GM23338 (cell line): ENCODE data around the gene ATP9A. TPM values are rescaled to one million over a fixed set of nuclear protein-coding genes. Genes with fewer than 3 reads are reported as not detected.

ENCODE experiments used
- ATAC-seq: fragments of 200-7000 bp; cut with Tn5 transposase; 3 replicates; pipeline ENCODE4 v1.9.1; 2020
- DNase-seq: peaks from one replicate; pipeline ENCODE4 v3.0.0-alpha.2; 2015; ENCODE audit warnings: low spot score
- H2AFZ ChIP-seq: fragments of 200-600 bp; sonication (generic); 2 replicates; pipeline ENCODE4 v1.8.0; 2016; ENCODE audit warnings: antibody characterized with exemption, mild to moderate bottlenecking, moderate library complexity
- H3F3A ChIP-seq: fragments of 200-600 bp; sonication (generic); replicated peaks from 2 replicates; pipeline ENCODE4 v1.8.0; 2017; ENCODE audit warnings: antibody characterized with exemption, mixed run types, low read depth
- H3K27ac ChIP-seq: fragments of 200-600 bp; sonication (generic); 2 replicates; pipeline ENCODE4 v1.6.1; 2016; ENCODE audit warnings: low read depth
- H3K27me3 ChIP-seq: fragments of 200-600 bp; sonication (generic); 2 replicates; pipeline ENCODE4 v1.8.0; 2016; ENCODE audit warnings: mild to moderate bottlenecking, mixed run types, moderate library complexity; ENCODE audit not compliant: insufficient read depth
- H3K36me3 ChIP-seq: fragments of 200-600 bp; sonication (generic); 2 replicates; pipeline ENCODE4 v1.8.0; 2016; ENCODE audit warnings: mild to moderate bottlenecking; ENCODE audit not compliant: insufficient read depth
- H3K4me1 ChIP-seq: fragments of 200-600 bp; sonication (generic); 2 replicates; pipeline ENCODE4 v1.8.0; 2016; ENCODE audit warnings: mild to moderate bottlenecking, moderate library complexity; ENCODE audit not compliant: insufficient read depth
- H3K4me2 ChIP-seq: fragments of 200-600 bp; sonication (generic); 2 replicates; pipeline ENCODE4 v1.7.1; 2017; ENCODE audit warnings: mixed run types
- H3K4me3 ChIP-seq: fragments of 200-600 bp; sonication (generic); 2 replicates; pipeline ENCODE4 v1.6.1; 2016; ENCODE audit warnings: mixed run types
- H3K79me2 ChIP-seq: fragments of 200-600 bp; sonication (generic); replicated peaks from 2 replicates; pipeline ENCODE4 v1.8.0; 2017; ENCODE audit warnings: mild to moderate bottlenecking; ENCODE audit not compliant: insufficient read depth
- H3K9me2 ChIP-seq: fragments of 200-600 bp; sonication (generic); 2 replicates; pipeline ENCODE4 v1.8.0; 2017; ENCODE audit not compliant: insufficient read depth
- H4K20me1 ChIP-seq: fragments of 200-600 bp; sonication (generic); replicated peaks from 2 replicates; pipeline ENCODE4 v1.8.0; 2017; ENCODE audit warnings: mild to moderate bottlenecking; ENCODE audit not compliant: insufficient read depth
- H3K27ac Mint-ChIP-seq: 2 replicates; pipeline ENCODE4 v1.8.0; 2020; ENCODE audit warnings: inconsistent platforms, mild to moderate bottlenecking, moderate library complexity, mixed read lengths
- H3K27me3 Mint-ChIP-seq: 3 replicates; pipeline ENCODE4 v1.8.0; 2022; ENCODE audit warnings: low read depth, mild to moderate bottlenecking, moderate library complexity, mixed read lengths, inconsistent platforms; ENCODE audit not compliant: insufficient read depth, poor library complexity
- H3K36me3 Mint-ChIP-seq: 3 replicates; pipeline ENCODE4 v1.8.0; 2021; ENCODE audit warnings: low read depth, mild to moderate bottlenecking, inconsistent platforms, moderate library complexity, mixed read lengths
- H3K4me1 Mint-ChIP-seq: 3 replicates; pipeline ENCODE4 v1.8.0; 2020; ENCODE audit warnings: mild to moderate bottlenecking, inconsistent platforms, mixed read lengths
- H3K4me3 Mint-ChIP-seq: 3 replicates; pipeline ENCODE4 v1.8.0; 2021; ENCODE audit warnings: moderate library complexity, mild to moderate bottlenecking, inconsistent platforms, mixed read lengths
- H3K9me3 Mint-ChIP-seq: 3 replicates; pipeline ENCODE4 v1.8.0; 2020; ENCODE audit warnings: moderate library complexity, mild to moderate bottlenecking, inconsistent platforms, mixed read lengths
- CREB1 ChIP-seq: fragments of 250-450 bp; sonication (Bioruptor Pico); IDR thresholded peaks from 2 replicates; pipeline ENCODE4 v1.5.0; 2020; ENCODE audit warnings: low read depth, mild to moderate bottlenecking, moderate library complexity
- EZH2 ChIP-seq: fragments of 200-600 bp; sonication (generic); IDR thresholded peaks from one replicate; pipeline ENCODE4 v1.8.0; 2017; ENCODE audit warnings: antibody characterized with exemption, mild to moderate bottlenecking, low read depth; ENCODE audit not compliant: unreplicated experiment
- EZH2phosphoT487 ChIP-seq: fragments of 200-600 bp; sonication (generic); IDR thresholded peaks from one replicate; pipeline ENCODE4 v1.8.1; 2018; ENCODE audit warnings: antibody characterized with exemption; ENCODE audit not compliant: unreplicated experiment
- JUNB ChIP-seq: IDR thresholded peaks from one replicate; pipeline ENCODE4 v1.6.1; 2016; ENCODE audit warnings: antibody characterized with exemption; ENCODE audit not compliant: unreplicated experiment
- NANOG ChIP-seq: IDR thresholded peaks from 2 replicates; pipeline ENCODE4 v1.6.1; 2016; ENCODE audit warnings: antibody characterized with exemption, borderline replicate concordance
- POLR2AphosphoS5 ChIP-seq: IDR thresholded peaks from 2 replicates; pipeline ENCODE4 v1.6.1; 2016; ENCODE audit warnings: antibody characterized with exemption, low read depth
- REST ChIP-seq: IDR thresholded peaks from one replicate; pipeline ENCODE4 v1.6.1; 2018; ENCODE audit warnings: antibody characterized with exemption; ENCODE audit not compliant: unreplicated experiment
- STAT1 ChIP-seq: IDR thresholded peaks from one replicate; pipeline ENCODE4 v1.6.1; 2016; ENCODE audit warnings: antibody characterized with exemption; ENCODE audit not compliant: unreplicated experiment
- ZNF114 ChIP-seq: fragments of 250-450 bp; sonication (Bioruptor Pico); IDR thresholded peaks from 2 replicates; pipeline ENCODE4 v1.5.0; 2020; ENCODE audit warnings: mild to moderate bottlenecking, moderate library complexity
- ZNF331 ChIP-seq: fragments of 250-450 bp; sonication (Bioruptor Pico); IDR thresholded peaks from 2 replicates; pipeline ENCODE4 v1.5.0; 2020; ENCODE audit warnings: low read depth, mild to moderate bottlenecking, moderate library complexity
- ZNF462 ChIP-seq: fragments of 250-450 bp; sonication (Bioruptor Pico); IDR thresholded peaks from 2 replicates; pipeline ENCODE4 v1.5.0; 2020; ENCODE audit warnings: mild to moderate bottlenecking, moderate library complexity
- polyA plus RNA-seq: library from polyadenylated mRNA; unstranded; fragments of >200 nt; fragmentation: Nextera tagmentation; extraction: Ambion mirVana; gene quantifications from 2 replicates; pipeline ENCODE4 v1.2.1, GENCODE V29; 2016
- total RNA-seq: library from RNA; depleted of rRNA; stranded (reverse); fragments of >200 nt; shearing (Covaris generic); gene quantifications from 2 replicates; pipeline ENCODE4 v1.2.3, GENCODE V29; 2014
- TF ChIP-seq, protein P1 (sequence below): IDR thresholded peaks from 2 replicates; pipeline ENCODE4 v1.6.1; 2016; ENCODE audit warnings: antibody characterized with exemption
- TF ChIP-seq, protein P2 (sequence below), 2 experiments: fragments of 200-600 bp in 1 of 2; sonication (generic) in 1 of 2; conservative IDR thresholded peaks; 2 replicates each; pipeline versions ENCODE4 v1.5.1 to v1.6.1; 2016 to 2017; ENCODE audit warnings: antibody characterized with exemption in 2 of 2, low read depth in 2 of 2, mild to moderate bottlenecking in 2 of 2, moderate library complexity in 1 of 2

Gene ATP9A
- total and polyA plus RNA-seq, 2 experiments from 2014 or later = 0.94 to 5.9 TPM

DNA sequence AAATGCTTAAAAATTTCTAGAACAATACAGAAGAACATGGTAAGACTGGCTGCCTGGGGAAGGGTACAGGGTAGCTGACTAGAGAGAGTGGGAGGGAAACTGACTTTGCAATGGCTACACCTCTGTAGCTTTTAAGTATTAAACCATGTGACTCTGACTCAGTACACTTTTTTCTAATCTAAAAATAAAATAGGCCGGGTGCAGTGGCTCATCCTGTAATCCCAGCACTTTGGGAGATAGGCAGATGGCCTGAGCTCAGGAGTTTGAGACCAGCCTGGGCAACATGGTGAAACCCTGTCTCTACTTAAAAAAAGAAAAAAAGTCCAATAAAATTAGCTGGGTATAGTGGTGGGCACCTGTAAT, 18.5 kb downstream of the ATP9A start:
- no peaks in the 10 kb centered on the region for H3K36me3 ChIP-seq
- H3K4me1 Mint-ChIP-seq = peaks cover 4% of the 10 kb centered on the region; the same call in 2 of the 3 replicates
- H3K27ac Mint-ChIP-seq = no peak overlapping the region
- no peak overlapping the region for H3K4me3 Mint-ChIP-seq
- no peaks in the 10 kb centered on the region for H3K9me2 ChIP-seq
- H3K9me3 Mint-ChIP-seq = no peaks in the 10 kb centered on the region; the same call in 2 of the 3 replicates
- no peak overlapping the region for H3K27ac ChIP-seq
- no peak overlapping the region for H3K4me3 ChIP-seq
- no peaks in the 10 kb centered on the region; the same call in 1 of the 2 replicates for H3K4me1 ChIP-seq
- ATAC-seq (no peak), DNase-seq (no peak)
- no peaks in the 10 kb centered on the region for H3K27me3 ChIP-seq
- H4K20me1 ChIP-seq = no peaks in the 10 kb centered on the region; the same call in 1 of the 2 replicates
- no peaks in the 10 kb centered on the region for H3K27me3 Mint-ChIP-seq
- TF ChIP-seq ZNF462 (CRISPR knock-in tag) (no peak), NANOG (no peak), EZH2 (no peak), ZNF331 (CRISPR knock-in tag) (no peak), REST (no peak), STAT1 (no peak), JUNB (no peak), ZNF114 (CRISPR knock-in tag) (no peak), POLR2AphosphoS5 (no peak), EZH2phosphoT487 (no peak), CREB1 (CRISPR knock-in tag) (no peak)
- TF ChIP-seq, protein P1, sequence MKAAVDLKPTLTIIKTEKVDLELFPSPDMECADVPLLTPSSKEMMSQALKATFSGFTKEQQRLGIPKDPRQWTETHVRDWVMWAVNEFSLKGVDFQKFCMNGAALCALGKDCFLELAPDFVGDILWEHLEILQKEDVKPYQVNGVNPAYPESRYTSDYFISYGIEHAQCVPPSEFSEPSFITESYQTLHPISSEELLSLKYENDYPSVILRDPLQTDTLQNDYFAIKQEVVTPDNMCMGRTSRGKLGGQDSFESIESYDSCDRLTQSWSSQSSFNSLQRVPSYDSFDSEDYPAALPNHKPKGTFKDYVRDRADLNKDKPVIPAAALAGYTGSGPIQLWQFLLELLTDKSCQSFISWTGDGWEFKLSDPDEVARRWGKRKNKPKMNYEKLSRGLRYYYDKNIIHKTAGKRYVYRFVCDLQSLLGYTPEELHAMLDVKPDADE = no peak
- TF ChIP-seq, protein P2, sequence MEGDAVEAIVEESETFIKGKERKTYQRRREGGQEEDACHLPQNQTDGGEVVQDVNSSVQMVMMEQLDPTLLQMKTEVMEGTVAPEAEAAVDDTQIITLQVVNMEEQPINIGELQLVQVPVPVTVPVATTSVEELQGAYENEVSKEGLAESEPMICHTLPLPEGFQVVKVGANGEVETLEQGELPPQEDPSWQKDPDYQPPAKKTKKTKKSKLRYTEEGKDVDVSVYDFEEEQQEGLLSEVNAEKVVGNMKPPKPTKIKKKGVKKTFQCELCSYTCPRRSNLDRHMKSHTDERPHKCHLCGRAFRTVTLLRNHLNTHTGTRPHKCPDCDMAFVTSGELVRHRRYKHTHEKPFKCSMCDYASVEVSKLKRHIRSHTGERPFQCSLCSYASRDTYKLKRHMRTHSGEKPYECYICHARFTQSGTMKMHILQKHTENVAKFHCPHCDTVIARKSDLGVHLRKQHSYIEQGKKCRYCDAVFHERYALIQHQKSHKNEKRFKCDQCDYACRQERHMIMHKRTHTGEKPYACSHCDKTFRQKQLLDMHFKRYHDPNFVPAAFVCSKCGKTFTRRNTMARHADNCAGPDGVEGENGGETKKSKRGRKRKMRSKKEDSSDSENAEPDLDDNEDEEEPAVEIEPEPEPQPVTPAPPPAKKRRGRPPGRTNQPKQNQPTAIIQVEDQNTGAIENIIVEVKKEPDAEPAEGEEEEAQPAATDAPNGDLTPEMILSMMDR (conservative IDR thresholded peaks at IDR 0.05; ENCODE audit: low read depth in 2 of 2) = no peak
- H3K4me2 ChIP-seq = no peak overlapping the region
- H3K79me2 ChIP-seq = no peaks in the 10 kb centered on the region
- no peaks in the 10 kb centered on the region; the same call in 2 of the 3 replicates for H3K36me3 Mint-ChIP-seq
- H2AFZ ChIP-seq = no peak overlapping the region
- no peaks in the 10 kb centered on the region for H3F3A ChIP-seq
